ENCODE results near the gene TRIM71.

DNA sequence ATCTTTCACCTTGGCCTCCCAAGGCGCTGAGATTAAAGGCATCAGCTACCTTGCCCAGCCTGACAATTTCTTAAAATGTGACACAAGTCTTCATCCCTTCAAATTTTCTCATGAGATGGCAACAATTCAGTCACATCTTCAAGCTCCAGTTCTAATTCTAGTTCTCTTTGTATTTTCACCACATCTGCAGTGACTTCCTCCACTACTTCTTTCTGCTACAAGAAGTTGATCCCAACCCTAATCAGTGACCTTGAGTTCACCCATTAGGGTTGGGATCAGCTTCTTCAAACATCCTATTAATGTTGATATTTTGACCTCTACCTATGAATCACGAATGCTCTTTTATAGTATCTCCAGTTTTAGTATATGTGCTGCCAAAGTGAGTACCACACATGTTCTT lies 59.8 kb downstream of the TRIM71 start:
- TF ChIP-seq CTCF (IDR thresholded peaks at IDR 0.05) (no peak), POLR2A (IDR thresholded peaks at IDR 0.05) (no peak)

Data from prostate gland (tissue), 2 donors.